ENCODE results near the gene PLAGL2.
"Not testable (repeated sequence)": the region's sequence is repeated elsewhere in the genome, so short reads cannot be mapped to it uniquely, and the experiment has no call there.

Gene PLAGL2

GRCh38 chr20:32203356-32204204, 4.0 kb downstream of the PLAGL2 start:
- no peak for DNase-seq

- no peak for DNase-seq
These were observed 5.6 kb downstream of the PLAGL2 start for GRCh38 chr20:32201977-32202363.

- no peak for DNase-seq
These were observed 6.1 kb downstream of the PLAGL2 start for GRCh38 chr20:32201296-32201976.

GRCh38 chr20:32199006-32199405, 8.5 kb downstream of the PLAGL2 start:
- no peak for DNase-seq

- not testable (repeated sequence) for DNase-seq
These were observed 10.4 kb downstream of the PLAGL2 start for GRCh38 chr20:32197136-32197535.

GRCh38 chr20:32196613-32197012, 10.9 kb downstream of the PLAGL2 start:
- not testable (repeated sequence) for DNase-seq

GRCh38 chr20:32195581-32195980, 12.0 kb downstream of the PLAGL2 start:
- DNase-seq, result no peak

GRCh38 chr20:32193996-32194395, 13.5 kb downstream of the PLAGL2 start:
- DNase-seq, result no peak

GRCh38 chr20:32193336-32193735, 14.2 kb downstream of the PLAGL2 start:
- not testable (repeated sequence) for DNase-seq

GRCh38 chr20:32192698-32193097, 14.8 kb downstream of the PLAGL2 start:
- DNase-seq, result no peak

- no peak for DNase-seq
These were observed 15.7 kb downstream of the PLAGL2 start for GRCh38 chr20:32191873-32192272.

- DNase-seq, result no peak
These were observed 16.1 kb downstream of the PLAGL2 start for GRCh38 chr20:32191422-32191821.

- no peak for DNase-seq
These were observed 16.7 kb downstream of the PLAGL2 start for GRCh38 chr20:32190616-32191415.

GRCh38 chr20:32189691-32190615, 17.6 kb downstream of the PLAGL2 start:
- DNase-seq, result no peak

- DNase-seq, result no peak
These were observed 18.5 kb downstream of the PLAGL2 start for GRCh38 chr20:32189123-32189410.

- no peak for DNase-seq
These were observed 19.0 kb downstream of the PLAGL2 start for GRCh38 chr20:32188376-32189122.

- no peak for DNase-seq
These were observed 21.0 kb downstream of the PLAGL2 start for GRCh38 chr20:32186506-32186905.

- no peak for DNase-seq
These were observed 22.5 kb downstream of the PLAGL2 start for GRCh38 chr20:32184961-32185603.

- DNase-seq, result no peak
These were observed 23.5 kb downstream of the PLAGL2 start for GRCh38 chr20:32183947-32184635.

GRCh38 chr20:32181606-32182005, 25.9 kb downstream of the PLAGL2 start:
- no peak for DNase-seq

GRCh38 chr20:32179934-32180333, 27.6 kb downstream of the PLAGL2 start:
- DNase-seq, result no peak
